ENCODE results near the gene ANKHD1.
"Not testable (repeated sequence)": the region's sequence is repeated elsewhere in the genome, so short reads cannot be mapped to it uniquely, and the experiment has no call there.

Gene ANKHD1

DNA sequence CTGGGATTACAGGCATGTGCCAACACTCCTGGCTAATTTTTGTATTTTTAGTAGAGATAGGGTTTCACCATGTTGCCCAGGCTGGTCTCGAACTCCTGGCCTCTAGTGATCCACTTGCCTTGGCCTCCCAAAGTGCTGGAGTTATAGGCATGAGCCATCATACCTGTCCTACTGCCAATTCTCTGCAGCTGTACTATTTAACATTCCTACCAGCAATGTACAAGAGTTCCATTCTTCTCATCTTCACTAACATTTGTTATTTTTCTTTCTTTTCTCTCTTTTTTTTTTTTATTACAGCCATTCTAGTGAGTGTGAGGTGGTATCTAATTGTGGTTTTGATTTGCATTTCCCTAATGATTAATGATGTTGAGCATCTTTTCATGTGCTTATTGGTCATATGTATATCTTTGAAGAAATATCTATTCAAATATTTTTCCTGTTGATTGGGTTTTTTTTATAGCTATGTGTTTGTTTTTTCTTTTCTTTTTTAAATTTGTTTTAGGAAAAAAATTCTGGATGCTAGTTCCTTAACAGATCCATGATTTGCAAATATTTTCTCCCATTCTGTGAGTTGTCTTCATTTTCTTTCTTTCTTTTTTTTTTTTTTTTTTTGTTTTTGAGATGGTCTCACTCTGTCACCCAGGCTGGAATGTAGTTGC lies 17.4 kb downstream of the ANKHD1 start:
- TF ChIP-seq, protein P1, sequence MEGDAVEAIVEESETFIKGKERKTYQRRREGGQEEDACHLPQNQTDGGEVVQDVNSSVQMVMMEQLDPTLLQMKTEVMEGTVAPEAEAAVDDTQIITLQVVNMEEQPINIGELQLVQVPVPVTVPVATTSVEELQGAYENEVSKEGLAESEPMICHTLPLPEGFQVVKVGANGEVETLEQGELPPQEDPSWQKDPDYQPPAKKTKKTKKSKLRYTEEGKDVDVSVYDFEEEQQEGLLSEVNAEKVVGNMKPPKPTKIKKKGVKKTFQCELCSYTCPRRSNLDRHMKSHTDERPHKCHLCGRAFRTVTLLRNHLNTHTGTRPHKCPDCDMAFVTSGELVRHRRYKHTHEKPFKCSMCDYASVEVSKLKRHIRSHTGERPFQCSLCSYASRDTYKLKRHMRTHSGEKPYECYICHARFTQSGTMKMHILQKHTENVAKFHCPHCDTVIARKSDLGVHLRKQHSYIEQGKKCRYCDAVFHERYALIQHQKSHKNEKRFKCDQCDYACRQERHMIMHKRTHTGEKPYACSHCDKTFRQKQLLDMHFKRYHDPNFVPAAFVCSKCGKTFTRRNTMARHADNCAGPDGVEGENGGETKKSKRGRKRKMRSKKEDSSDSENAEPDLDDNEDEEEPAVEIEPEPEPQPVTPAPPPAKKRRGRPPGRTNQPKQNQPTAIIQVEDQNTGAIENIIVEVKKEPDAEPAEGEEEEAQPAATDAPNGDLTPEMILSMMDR (conservative IDR thresholded peaks at IDR 0.05): no peak
- no peak overlapping the region for H3K27ac ChIP-seq

- TF ChIP-seq, protein P1 (conservative IDR thresholded peaks at IDR 0.05): no peak
- no peak overlapping the region for H3K27ac ChIP-seq
Measured at GRCh38 chr5:140420226-140420570, 18.6 kb downstream of the ANKHD1 start.

DNA sequence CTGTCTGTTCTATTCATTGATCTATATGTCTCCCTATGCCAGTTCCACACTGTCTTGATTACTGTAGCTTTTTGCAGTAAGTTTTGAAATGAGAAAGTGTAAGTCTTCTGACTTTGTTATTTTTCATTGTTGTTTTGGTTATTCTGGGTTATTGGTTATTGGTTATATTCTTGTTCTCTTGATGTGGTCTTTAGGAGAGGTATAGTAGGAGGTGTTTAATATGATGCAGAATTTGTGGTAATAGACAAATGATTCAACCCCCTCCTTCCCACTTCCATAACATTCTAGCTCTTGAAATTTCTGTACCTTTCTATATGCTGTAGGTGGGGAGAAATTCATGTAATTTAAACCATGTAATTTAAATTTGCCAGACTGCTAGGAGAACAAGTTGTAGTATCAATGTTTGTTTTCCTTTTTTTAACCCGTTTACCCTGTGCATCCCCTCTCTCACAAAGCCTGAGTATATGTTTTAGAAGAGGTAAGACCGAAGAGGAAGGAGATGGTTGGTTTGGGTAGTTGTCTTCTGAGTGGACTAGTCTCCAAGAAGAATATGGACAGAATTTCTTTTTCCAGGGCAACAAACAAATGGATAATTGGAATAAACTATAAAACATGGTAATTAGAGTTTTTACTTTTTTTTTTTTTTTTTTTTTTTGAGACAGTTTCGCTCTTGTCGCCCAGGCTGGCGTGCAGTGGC lies 19.2 kb downstream of the ANKHD1 start:
- TF ChIP-seq, protein P1 (conservative IDR thresholded peaks at IDR 0.05): no peak
- no peak overlapping the region for H3K27ac ChIP-seq

GRCh38 chr5:140421375-140421774 lies 19.7 kb downstream of the ANKHD1 start:
- not testable (repeated sequence) for H3K27ac ChIP-seq

DNA sequence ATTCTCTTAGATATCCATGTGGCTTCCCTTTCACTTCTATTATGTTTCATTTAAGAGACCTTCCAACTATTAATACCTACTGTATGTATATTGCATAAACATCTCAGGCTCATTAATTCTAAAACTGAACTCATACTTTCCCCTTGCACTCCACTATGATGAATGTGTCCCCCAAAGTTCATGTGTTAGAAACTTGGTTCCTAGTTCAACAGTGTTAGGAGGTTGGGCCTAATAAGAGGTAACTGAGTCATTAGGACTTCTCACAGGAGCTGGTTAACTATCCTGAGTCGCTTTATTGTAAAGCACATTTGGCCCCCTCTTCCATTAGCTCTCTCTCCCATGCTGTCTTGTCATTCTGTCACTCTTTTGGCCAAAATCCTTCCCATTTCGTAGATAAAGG lies 22.0 kb downstream of the ANKHD1 start:
- TF ChIP-seq, protein P1 (conservative IDR thresholded peaks at IDR 0.05): no peak
- H3K27ac ChIP-seq: no peak overlapping the region

- no peak overlapping the region for H3K27ac ChIP-seq
- TF ChIP-seq, protein P1 (conservative IDR thresholded peaks at IDR 0.05): no peak
Measured at GRCh38 chr5:140424135-140424534, 22.5 kb downstream of the ANKHD1 start.

- H3K27ac ChIP-seq: not testable (repeated sequence)
Measured at GRCh38 chr5:140427726-140428125, 26.1 kb downstream of the ANKHD1 start.

DNA sequence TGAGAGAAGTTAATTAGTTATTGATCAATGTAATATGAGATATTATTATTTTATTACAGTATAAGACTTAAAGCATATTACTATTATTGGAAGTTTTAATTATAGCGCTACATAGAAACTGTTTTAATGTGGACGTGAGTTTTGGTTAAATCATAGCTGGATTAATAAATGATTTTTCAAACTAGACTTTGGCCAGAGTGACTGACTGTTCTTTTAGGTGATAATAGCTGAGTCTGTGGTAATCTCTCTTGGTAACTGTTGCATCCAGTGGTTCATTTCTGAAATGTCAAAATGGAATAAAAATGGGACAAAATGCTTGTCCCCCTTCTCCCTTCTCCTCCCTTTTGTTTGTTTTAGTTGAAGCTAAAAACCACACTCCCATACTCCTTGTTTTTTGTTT lies 28.1 kb downstream of the ANKHD1 start:
- H3K27ac ChIP-seq: no peak overlapping the region
- TF ChIP-seq, protein P1 (conservative IDR thresholded peaks at IDR 0.05): no peak
